Measurements from ENCODE around the gene H3-3A. TPM values are rescaled to one million over a fixed set of nuclear protein-coding genes. Genes with fewer than 3 reads are reported as not detected.

The H3-3A gene
- total RNA-seq, 1 experiment from 2014 or later, result 635 TPM

GRCh38 chr1:226107471-226108460 is 45.2 kb downstream of the H3-3A start:
- ChIA-PET POLR2A (interaction anchor here (5.5 to 6.7 kb wide), 4 partner anchors 13 to 46 kb away, joined by 94 to 129 read pairs (median 109); partner anchors contain the start of gene H3-3A), CTCF (interaction anchor here (0.6 to 6.5 kb wide), 17 partner anchors 10 to 1060 kb away, joined by 3 to 75 read pairs (median 4); partner anchors contain the start of genes H3-3A and PARP1)
- Mint-ChIP-seq H3K36me3 (ENCODE audit: insufficient read depth, unreplicated experiment) (peaks cover 5% of the 10 kb centered on the region), H3K27me3 (ENCODE audit: insufficient read depth, unreplicated experiment) (no peaks in the 10 kb centered on the region), H3K27ac (ENCODE audit: low read depth, unreplicated experiment) (no peak overlapping the region), H3K4me1 (ENCODE audit: insufficient read depth, unreplicated experiment) (peaks cover 26% of the 10 kb centered on the region), H3K4me3 (ENCODE audit: unreplicated experiment) (no peak overlapping the region), H3K9me3 (ENCODE audit: unreplicated experiment) (no peaks in the 10 kb centered on the region)
- BruUV-seq (replicated peaks), result no TSS peak
- intact Hi-C loops (cut with micrococcal nuclease), result no loop called here
- no peak for TF ChIP-seq CTCF (IDR thresholded peaks at IDR 0.05; ENCODE audit: unreplicated experiment)
- no peak for DNase-seq (ENCODE audit: unreplicated experiment)

GRCh38 chr1:226108935-226109828 is 46.7 kb downstream of the H3-3A start:
- Mint-ChIP-seq H3K4me3 (ENCODE audit: unreplicated experiment) (peak overlapping the region; percentile 83), H3K27me3 (ENCODE audit: insufficient read depth, unreplicated experiment) (no peaks in the 10 kb centered on the region), H3K27ac (ENCODE audit: low read depth, unreplicated experiment) (peak overlapping the region; percentile 88), H3K4me1 (ENCODE audit: insufficient read depth, unreplicated experiment) (peaks cover 26% of the 10 kb centered on the region), H3K9me3 (ENCODE audit: unreplicated experiment) (no peaks in the 10 kb centered on the region), H3K36me3 (ENCODE audit: insufficient read depth, unreplicated experiment) (peaks cover 5% of the 10 kb centered on the region)
- intact Hi-C loops (cut with micrococcal nuclease), result loop anchor here (1.0 kb wide), 2 partner anchors 12 to 26 kb away; no protein-coding TSS in a partner anchor
- POLR2A ChIA-PET, result interaction anchor here (0.9 to 6.7 kb wide), 20 partner anchors 10 to 706 kb away, joined by 3 to 129 read pairs (median 10); partner anchors contain the start of genes H3-3A, LIN9, PARP1 and SDE2
- TSS peak; percentile 34 for BruUV-seq (replicated peaks)
- CTCF ChIA-PET, result interaction anchor here (0.5 to 6.5 kb wide), 28 partner anchors 8 to 299 kb away, joined by 3 to 75 read pairs (median 4); partner anchors contain the start of genes H3-3A and PARP1
- TF ChIP-seq CTCF (IDR thresholded peaks at IDR 0.05; ENCODE audit: unreplicated experiment), result no peak
- DNase-seq (ENCODE audit: unreplicated experiment), result peak; percentile 83

- peak overlapping the region; percentile 83 for H3K4me3 Mint-ChIP-seq (ENCODE audit: unreplicated experiment)
- H3K27ac Mint-ChIP-seq (ENCODE audit: low read depth, unreplicated experiment), result peak overlapping the region; percentile 88
- ChIA-PET POLR2A (interaction anchor here (0.6 to 6.7 kb wide), 27 partner anchors 9 to 705 kb away, joined by 3 to 129 read pairs (median 5); partner anchors contain the start of genes H3-3A, LBR, LIN9 and PARP1), CTCF (interaction anchor here (0.5 to 6.5 kb wide), 21 partner anchors 8 to 298 kb away, joined by 3 to 75 read pairs (median 4); partner anchors contain the start of gene PARP1)
- H3K9me3 Mint-ChIP-seq (ENCODE audit: unreplicated experiment), result no peaks in the 10 kb centered on the region
- peak; percentile 96 for DNase-seq (ENCODE audit: unreplicated experiment)
- no peaks in the 10 kb centered on the region for H3K27me3 Mint-ChIP-seq (ENCODE audit: insufficient read depth, unreplicated experiment)
- no TSS peak for BruUV-seq (replicated peaks)
- peaks cover 2% of the 10 kb centered on the region for H3K36me3 Mint-ChIP-seq (ENCODE audit: insufficient read depth, unreplicated experiment)
- H3K4me1 Mint-ChIP-seq (ENCODE audit: insufficient read depth, unreplicated experiment), result peaks cover 23% of the 10 kb centered on the region
- TF ChIP-seq CTCF (IDR thresholded peaks at IDR 0.05; ENCODE audit: unreplicated experiment), result peak; percentile 27
- intact Hi-C loops (cut with micrococcal nuclease), result loop anchor here (1.0 kb wide), 2 partner anchors 11 to 27 kb away; no protein-coding TSS in a partner anchor
Measured at GRCh38 chr1:226109829-226110248, 47.3 kb downstream of the H3-3A start.
